ENCODE measurements around the gene WWC2.

Gene WWC2

DNA sequence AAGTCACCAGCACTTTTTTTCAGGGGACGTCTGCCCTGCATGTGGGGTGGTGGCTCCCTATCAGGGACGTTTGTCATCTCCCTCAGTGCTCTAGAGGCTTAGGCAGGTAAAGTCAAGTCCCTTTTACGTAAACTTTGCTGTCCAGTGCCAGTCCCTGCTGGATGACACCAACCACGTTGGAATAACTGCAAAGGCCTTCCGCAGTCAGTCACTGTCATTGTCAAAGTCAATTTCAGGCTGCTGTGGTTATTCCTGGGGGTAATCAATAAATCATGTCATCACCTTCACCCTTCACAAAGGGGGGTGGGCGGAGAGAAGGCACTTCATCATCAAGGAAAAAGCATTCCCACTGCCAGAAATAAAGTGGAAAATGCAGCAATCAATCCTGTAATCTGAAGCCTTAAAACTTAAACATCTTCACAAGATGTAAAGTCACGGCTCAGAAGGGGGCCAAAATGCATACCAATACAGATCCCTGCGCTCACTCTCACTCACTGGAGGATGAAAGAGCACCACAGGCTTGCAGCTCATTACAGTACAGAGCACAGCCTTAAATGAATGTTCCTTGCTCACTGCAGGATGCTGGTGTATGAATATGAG is 164.8 kb downstream of the WWC2 start:
- H3K9ac ChIP-seq (ENCODE audit: low read length) = no peak overlapping the region
- H3K9me3 ChIP-seq (ENCODE audit: insufficient read depth, low read length) = no peaks in the 10 kb centered on the region
- H3K27me3 ChIP-seq (ENCODE audit: low read length) = no peaks in the 10 kb centered on the region
- H3K27ac ChIP-seq (ENCODE audit: low read depth, low read length) = no peak overlapping the region
- no peaks in the 10 kb centered on the region for H3K36me3 ChIP-seq (ENCODE audit: low read length)
- H3K79me2 ChIP-seq (ENCODE audit: insufficient read depth, low read length) = no peaks in the 10 kb centered on the region
- H2AFZ ChIP-seq (ENCODE audit: low read depth, low read length, severe bottlenecking) = no peak overlapping the region
- H3K4me2 ChIP-seq (ENCODE audit: low read depth, low read length, poor library complexity, severe bottlenecking) = no peak overlapping the region
- no peaks in the 10 kb centered on the region; the same call in 1 of the 2 replicates for H4K20me1 ChIP-seq (ENCODE audit: low read depth, low read length)
- H3K4me3 ChIP-seq (ENCODE audit: insufficient read depth, low read length, poor library complexity, severe bottlenecking) = no peak overlapping the region
- TF ChIP-seq EZH2phosphoT487 (conservative IDR thresholded peaks at IDR 0.05; ENCODE audit: low read length) = no peak
- TF ChIP-seq, protein P1, sequence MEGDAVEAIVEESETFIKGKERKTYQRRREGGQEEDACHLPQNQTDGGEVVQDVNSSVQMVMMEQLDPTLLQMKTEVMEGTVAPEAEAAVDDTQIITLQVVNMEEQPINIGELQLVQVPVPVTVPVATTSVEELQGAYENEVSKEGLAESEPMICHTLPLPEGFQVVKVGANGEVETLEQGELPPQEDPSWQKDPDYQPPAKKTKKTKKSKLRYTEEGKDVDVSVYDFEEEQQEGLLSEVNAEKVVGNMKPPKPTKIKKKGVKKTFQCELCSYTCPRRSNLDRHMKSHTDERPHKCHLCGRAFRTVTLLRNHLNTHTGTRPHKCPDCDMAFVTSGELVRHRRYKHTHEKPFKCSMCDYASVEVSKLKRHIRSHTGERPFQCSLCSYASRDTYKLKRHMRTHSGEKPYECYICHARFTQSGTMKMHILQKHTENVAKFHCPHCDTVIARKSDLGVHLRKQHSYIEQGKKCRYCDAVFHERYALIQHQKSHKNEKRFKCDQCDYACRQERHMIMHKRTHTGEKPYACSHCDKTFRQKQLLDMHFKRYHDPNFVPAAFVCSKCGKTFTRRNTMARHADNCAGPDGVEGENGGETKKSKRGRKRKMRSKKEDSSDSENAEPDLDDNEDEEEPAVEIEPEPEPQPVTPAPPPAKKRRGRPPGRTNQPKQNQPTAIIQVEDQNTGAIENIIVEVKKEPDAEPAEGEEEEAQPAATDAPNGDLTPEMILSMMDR (IDR thresholded peaks at IDR 0.05; ENCODE audit: insufficient read depth, low read length, poor library complexity, severe bottlenecking) = no peak
- H3K9me2 ChIP-seq (replicated peaks; ENCODE audit: insufficient read depth, low read length) = no peaks in the 10 kb centered on the region
- no peaks in the 10 kb centered on the region for H3F3A ChIP-seq (ENCODE audit: insufficient read depth)

DNA sequence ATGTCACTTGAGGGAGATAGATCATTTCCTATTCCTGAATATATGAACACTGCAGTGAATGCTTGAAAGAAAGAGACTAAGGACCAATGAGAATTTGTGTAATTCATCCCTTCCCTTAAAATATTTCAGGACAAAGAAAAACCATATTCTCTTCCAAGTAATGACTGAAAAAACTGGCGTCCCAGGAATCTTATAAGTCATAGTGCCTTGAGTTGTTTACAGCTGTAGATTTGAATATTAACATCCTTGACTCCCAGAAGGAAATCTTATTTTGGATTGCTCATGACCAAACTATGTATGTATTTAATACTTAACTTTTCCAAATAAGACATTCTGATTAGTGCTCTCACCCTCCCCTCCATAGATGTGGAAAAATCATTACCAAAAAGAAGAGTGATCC is 165.6 kb downstream of the WWC2 start:
- no peak overlapping the region for H3K27ac ChIP-seq (ENCODE audit: low read depth, low read length)
- no peak overlapping the region for H2AFZ ChIP-seq (ENCODE audit: low read depth, low read length, severe bottlenecking)
- H3F3A ChIP-seq (ENCODE audit: insufficient read depth) = no peaks in the 10 kb centered on the region
- H3K79me2 ChIP-seq (ENCODE audit: insufficient read depth, low read length) = no peaks in the 10 kb centered on the region
- no peaks in the 10 kb centered on the region; the same call in 1 of the 2 replicates for H4K20me1 ChIP-seq (ENCODE audit: low read depth, low read length)
- no peaks in the 10 kb centered on the region for H3K9me2 ChIP-seq (replicated peaks; ENCODE audit: insufficient read depth, low read length)
- no peak overlapping the region for H3K9ac ChIP-seq (ENCODE audit: low read length)
- no peaks in the 10 kb centered on the region for H3K36me3 ChIP-seq (ENCODE audit: low read length)
- TF ChIP-seq, protein P1 (IDR thresholded peaks at IDR 0.05; ENCODE audit: insufficient read depth, low read length, poor library complexity, severe bottlenecking) = no peak
- no peak for TF ChIP-seq EZH2phosphoT487 (conservative IDR thresholded peaks at IDR 0.05; ENCODE audit: low read length)
- H3K9me3 ChIP-seq (ENCODE audit: insufficient read depth, low read length) = no peaks in the 10 kb centered on the region
- H3K27me3 ChIP-seq (ENCODE audit: low read length) = no peaks in the 10 kb centered on the region
- no peak overlapping the region for H3K4me2 ChIP-seq (ENCODE audit: low read depth, low read length, poor library complexity, severe bottlenecking)
- no peak overlapping the region for H3K4me3 ChIP-seq (ENCODE audit: insufficient read depth, low read length, poor library complexity, severe bottlenecking)

GRCh38 chr4:183266371-183266770 is 167.3 kb downstream of the WWC2 start:
- no peak overlapping the region for H3K4me3 ChIP-seq (ENCODE audit: insufficient read depth, low read length, poor library complexity, severe bottlenecking)
- no peaks in the 10 kb centered on the region for H3K36me3 ChIP-seq (ENCODE audit: low read length)
- H3K27ac ChIP-seq (ENCODE audit: low read depth, low read length) = no peak overlapping the region
- H3K79me2 ChIP-seq (ENCODE audit: insufficient read depth, low read length) = no peaks in the 10 kb centered on the region
- H3K9me3 ChIP-seq (ENCODE audit: insufficient read depth, low read length) = no peaks in the 10 kb centered on the region
- TF ChIP-seq, protein P1 (IDR thresholded peaks at IDR 0.05; ENCODE audit: insufficient read depth, low read length, poor library complexity, severe bottlenecking) = no peak
- TF ChIP-seq EZH2phosphoT487 (conservative IDR thresholded peaks at IDR 0.05; ENCODE audit: low read length) = no peak
- H3K9ac ChIP-seq (ENCODE audit: low read length) = no peak overlapping the region
- no peaks in the 10 kb centered on the region for H3F3A ChIP-seq (ENCODE audit: insufficient read depth)
- H3K9me2 ChIP-seq (replicated peaks; ENCODE audit: insufficient read depth, low read length) = no peaks in the 10 kb centered on the region
- H4K20me1 ChIP-seq (ENCODE audit: low read depth, low read length) = no peaks in the 10 kb centered on the region
- H3K4me2 ChIP-seq (ENCODE audit: low read depth, low read length, poor library complexity, severe bottlenecking) = no peak overlapping the region
- H2AFZ ChIP-seq (ENCODE audit: low read depth, low read length, severe bottlenecking) = no peak overlapping the region
- H3K27me3 ChIP-seq (ENCODE audit: low read length) = no peaks in the 10 kb centered on the region
